Stimulated activated CD8-positive, alpha-beta memory T cell treated with anti-CD3 and anti-CD28 coated beads, Interleukin-12 subunit alpha, Interleukin-12 subunit beta, amount 100 ng/mL, for 24 hours (primary cell): ENCODE results near the gene ATE1.

Experiments
- DNase-seq: peaks from one replicate; pipeline ENCODE4 v3.0.0-alpha.2; 2020; ENCODE audit errors: extremely low read depth

Gene ATE1

GRCh38 chr10:121879476-121879875 is 48.4 kb downstream of the ATE1 start:
- no peak for DNase-seq

GRCh38 chr10:121873236-121873635 is 54.6 kb downstream of the ATE1 start:
- DNase-seq: no peak

DNA sequence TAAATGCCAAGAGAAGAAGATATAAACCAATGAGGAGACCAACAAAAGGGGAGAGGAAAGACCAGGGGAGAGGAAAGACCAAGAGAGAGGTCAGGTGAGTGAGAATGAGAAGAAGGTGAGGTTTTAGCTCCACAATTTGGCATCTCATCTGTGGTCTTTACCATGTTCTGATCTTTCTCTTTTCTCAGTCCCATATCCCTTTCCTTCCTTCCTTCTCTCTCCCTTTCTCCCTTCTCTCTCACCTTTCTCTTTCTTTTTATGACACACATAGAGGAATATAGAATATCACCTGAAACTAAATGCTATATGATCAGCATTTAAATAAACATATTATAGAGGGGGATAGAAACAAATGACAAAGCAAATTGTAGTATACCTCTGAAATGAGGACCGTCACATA is 57.4 kb downstream of the ATE1 start:
- no peak for DNase-seq

DNA sequence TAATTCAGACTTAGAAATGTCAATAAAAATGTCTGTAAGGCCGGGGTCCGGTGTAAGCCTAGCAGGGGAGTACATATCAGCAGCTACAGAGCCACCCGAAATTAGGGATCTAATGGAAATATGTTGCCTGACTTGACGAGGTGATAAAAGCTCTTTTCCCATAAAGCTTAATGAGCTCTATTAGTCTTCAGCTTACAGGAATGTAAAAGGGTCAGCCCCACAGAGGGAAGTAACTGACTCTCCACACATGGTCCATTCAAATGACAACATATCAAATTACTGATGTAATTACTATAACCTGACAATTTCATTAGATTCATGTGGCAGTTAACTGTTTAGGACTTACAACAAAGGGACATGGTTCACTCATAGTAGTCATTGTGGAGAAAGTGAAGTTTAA is 62.3 kb downstream of the ATE1 start:
- DNase-seq: no peak

- DNase-seq: no peak
These were observed 63.2 kb downstream of the ATE1 start for GRCh38 chr10:121864653-121865052.

DNA sequence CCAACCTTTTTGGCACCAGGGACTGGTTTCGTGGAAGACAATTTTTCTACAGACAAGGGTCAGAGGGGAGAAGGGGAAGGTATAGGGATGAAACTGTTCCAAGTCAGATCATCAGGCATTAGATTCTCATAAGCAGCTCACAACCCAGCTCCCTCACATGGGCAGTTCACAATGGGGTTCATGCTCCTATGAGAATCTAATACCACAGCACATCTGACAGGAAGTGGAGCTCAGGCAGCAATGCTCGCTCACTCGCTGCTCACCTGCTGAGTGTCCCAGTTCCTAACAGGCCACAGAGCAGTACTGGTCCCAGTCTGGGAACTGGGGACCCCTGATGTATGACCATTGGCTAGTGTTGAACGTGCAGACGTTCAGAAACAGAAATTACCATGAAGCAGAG is 63.7 kb downstream of the ATE1 start:
- DNase-seq: no peak

- no peak for DNase-seq
These were observed 65.2 kb downstream of the ATE1 start for GRCh38 chr10:121862649-121863048.

- DNase-seq: no peak
These were observed 65.8 kb downstream of the ATE1 start for GRCh38 chr10:121862042-121862441.

- DNase-seq: no peak
These were observed 67.0 kb downstream of the ATE1 start for GRCh38 chr10:121860810-121861209.

GRCh38 chr10:121854809-121855445 is 72.9 kb downstream of the ATE1 start:
- no peak for DNase-seq

- no peak for DNase-seq
These were observed 73.9 kb downstream of the ATE1 start for GRCh38 chr10:121853950-121854349.

- no peak for DNase-seq
These were observed 76.0 kb downstream of the ATE1 start for GRCh38 chr10:121851786-121852185.

DNA sequence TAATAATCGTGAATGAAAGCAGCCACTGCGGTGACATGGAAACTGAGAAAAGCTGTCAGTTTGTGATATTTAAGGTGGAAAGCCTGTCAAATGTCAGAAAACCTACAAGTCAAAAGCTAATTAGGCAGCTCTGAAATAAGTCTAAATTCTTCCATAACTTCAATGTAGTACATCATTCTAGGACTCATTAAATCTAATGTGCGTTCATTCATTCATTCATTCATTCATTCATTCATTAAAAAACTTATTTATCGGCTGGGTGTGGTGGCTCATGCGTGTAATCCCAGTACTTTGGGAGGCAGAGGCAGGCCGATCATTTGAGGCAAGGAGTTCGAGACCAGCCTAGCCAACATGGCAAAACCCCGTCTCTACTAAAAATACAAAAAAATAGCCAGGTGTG is 79.7 kb downstream of the ATE1 start:
- no peak for DNase-seq

GRCh38 chr10:121846555-121846954 is 81.3 kb downstream of the ATE1 start:
- no peak for DNase-seq

GRCh38 chr10:121845044-121845784 is 82.6 kb downstream of the ATE1 start:
- no peak for DNase-seq

DNA sequence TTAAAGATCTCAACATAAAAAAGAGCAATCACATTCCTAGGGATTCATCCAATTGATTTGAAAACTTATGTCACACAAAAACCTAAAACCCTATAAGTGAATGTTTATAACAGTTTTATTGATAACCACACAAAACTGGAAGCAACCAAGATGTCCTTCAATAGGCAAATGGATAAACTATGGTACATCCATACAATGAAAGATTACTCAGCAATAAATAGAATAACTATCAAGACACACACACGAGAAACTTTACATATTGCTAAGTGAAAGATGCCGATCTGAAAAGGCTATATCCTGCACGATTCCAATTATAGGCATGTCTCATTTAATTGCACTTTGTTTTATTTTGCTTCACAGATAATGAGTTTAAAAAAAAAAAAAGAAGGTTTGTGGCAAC is 83.3 kb downstream of the ATE1 start:
- no peak for DNase-seq

- no peak for DNase-seq
These were observed 84.5 kb downstream of the ATE1 start for GRCh38 chr10:121843379-121843778.

DNA sequence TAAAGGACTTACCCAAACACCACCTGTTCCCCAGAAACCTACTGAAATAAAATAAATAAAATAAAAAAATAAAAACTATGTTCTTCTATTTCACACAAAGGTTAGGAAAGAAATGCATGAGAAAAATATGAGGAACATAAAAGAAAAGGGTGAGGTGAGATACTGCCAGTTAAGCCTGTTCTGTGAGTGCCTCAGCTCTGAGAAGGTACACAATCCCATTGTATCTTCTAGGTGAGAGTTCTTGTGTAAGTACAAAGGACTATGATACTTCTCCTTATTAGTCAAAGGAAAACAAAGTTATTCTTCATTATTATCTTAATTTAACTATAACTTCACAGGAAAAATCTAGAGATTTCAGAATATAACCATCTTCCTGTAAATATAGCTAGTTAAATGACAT is 86.0 kb downstream of the ATE1 start:
- no peak for DNase-seq

DNA sequence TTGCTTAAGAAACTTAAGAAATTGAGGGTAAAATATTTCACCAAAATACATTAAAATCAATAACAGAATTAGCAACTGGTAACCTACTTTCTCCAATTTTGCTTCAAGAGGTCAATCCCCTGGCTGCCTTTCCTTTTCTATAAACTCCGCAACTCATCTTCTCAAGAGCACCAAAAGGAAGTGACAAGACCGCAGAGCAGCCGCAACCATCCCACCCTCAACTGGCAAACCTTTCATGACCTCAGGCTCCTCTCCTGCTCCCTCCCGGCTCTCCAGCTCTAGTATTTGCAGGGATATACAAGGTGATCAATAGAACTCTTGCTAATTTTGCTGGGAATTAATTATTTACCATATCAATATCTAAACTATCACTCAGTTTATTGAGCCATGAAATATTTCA is 88.9 kb downstream of the ATE1 start:
- DNase-seq: no peak

- DNase-seq: no peak
These were observed 89.7 kb downstream of the ATE1 start for GRCh38 chr10:121838149-121838548.

- DNase-seq: no peak
These were observed 91.7 kb downstream of the ATE1 start for GRCh38 chr10:121836171-121836570.

- no peak for DNase-seq
These were observed 92.5 kb downstream of the ATE1 start for GRCh38 chr10:121835376-121835775.

DNA sequence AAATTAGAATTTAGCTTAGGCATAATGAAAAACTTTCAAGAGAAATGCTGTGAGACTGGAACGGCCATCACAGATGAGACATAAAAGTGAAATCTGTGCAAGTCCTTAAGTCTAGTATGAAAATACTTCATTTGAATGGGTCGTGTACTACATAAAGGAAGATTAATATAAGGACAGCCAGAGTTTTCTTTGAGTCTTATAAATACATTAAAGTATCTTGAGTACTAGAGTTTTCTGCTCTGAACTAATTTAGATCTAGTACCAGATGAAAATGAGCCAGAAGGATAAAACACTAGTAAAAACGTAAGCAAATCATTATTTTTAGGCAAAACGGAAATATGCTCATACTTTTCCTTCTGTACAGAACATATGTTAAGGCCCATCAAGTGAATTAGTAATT is 93.1 kb downstream of the ATE1 start:
- DNase-seq: no peak

GRCh38 chr10:121833387-121833786 is 94.4 kb downstream of the ATE1 start:
- DNase-seq: no peak
